ENCODE measurements around the gene PLEKHM2. TPM values are rescaled to one million over a fixed set of nuclear protein-coding genes. Genes with fewer than 3 reads are reported as not detected.

The PLEKHM2 gene
- total RNA-seq, 1 experiment from 2014 or later, result 41.8 TPM

- no peak overlapping the region for H3K4me2 ChIP-seq (ENCODE audit: low read depth, low read length, poor library complexity, severe bottlenecking)
- no peak for DNase-seq
- H3K27ac ChIP-seq (ENCODE audit: low read length), result no peak overlapping the region
- no peaks in the 10 kb centered on the region for H3K9me2 ChIP-seq (replicated peaks; ENCODE audit: insufficient read depth, low read length)
- no peak overlapping the region for H2AFZ ChIP-seq (ENCODE audit: low read length)
- H3K9ac ChIP-seq (ENCODE audit: low read length), result no peak overlapping the region
- H3K36me3 ChIP-seq (ENCODE audit: insufficient read depth, low read length), result no peaks in the 10 kb centered on the region; the same call in 1 of the 2 replicates
- H3K79me2 ChIP-seq (ENCODE audit: low read length), result peaks cover 9% of the 10 kb centered on the region
- H4K20me1 ChIP-seq (ENCODE audit: insufficient read depth, low read depth, low read length), result peaks cover 6% of the 10 kb centered on the region; the same call in 1 of the 2 replicates
- H3K27me3 ChIP-seq (ENCODE audit: low read length), result no peaks in the 10 kb centered on the region
- no peaks in the 10 kb centered on the region for H3K4me1 ChIP-seq (ENCODE audit: low read length)
- no peaks in the 10 kb centered on the region for H3K9me3 ChIP-seq (ENCODE audit: low read length)
- H3K4me3 ChIP-seq (ENCODE audit: low read length), result no peak overlapping the region
Observed at GRCh38 chr1:15719381-15720120, 35.4 kb downstream of the PLEKHM2 start.

- Histone ChIP-seq H3K4me2 (ENCODE audit: low read depth, low read length, poor library complexity, severe bottlenecking) (no peak overlapping the region), H3K9me3 (ENCODE audit: low read length) (no peaks in the 10 kb centered on the region), H3K9ac (ENCODE audit: low read length) (no peak overlapping the region), H3K9me2 (replicated peaks; ENCODE audit: insufficient read depth, low read length) (no peaks in the 10 kb centered on the region), H4K20me1 (ENCODE audit: insufficient read depth, low read depth, low read length) (0 out of 2 replicates have a peak, but pooled peaks cover under 1% of the 10 kb centered on the region), H2AFZ (ENCODE audit: low read length) (no peak overlapping the region), H3K4me1 (ENCODE audit: low read length) (no peaks in the 10 kb centered on the region), H3K79me2 (ENCODE audit: low read length) (no peaks in the 10 kb centered on the region), H3K4me3 (ENCODE audit: low read length) (no peak overlapping the region), H3K36me3 (ENCODE audit: insufficient read depth, low read length) (no peaks in the 10 kb centered on the region; the same call in 1 of the 2 replicates), H3K27ac (ENCODE audit: low read length) (no peak overlapping the region), H3K27me3 (ENCODE audit: low read length) (no peaks in the 10 kb centered on the region)
- no peak for DNase-seq
Observed at GRCh38 chr1:15720861-15721260, 36.7 kb downstream of the PLEKHM2 start.

GRCh38 chr1:15722411-15722810 lies 38.3 kb downstream of the PLEKHM2 start:
- H4K20me1 ChIP-seq (ENCODE audit: insufficient read depth, low read depth, low read length), result no peaks in the 10 kb centered on the region
- H3K9me2 ChIP-seq (replicated peaks; ENCODE audit: insufficient read depth, low read length), result no peaks in the 10 kb centered on the region
- no peak overlapping the region for H3K27ac ChIP-seq (ENCODE audit: low read length)
- H3K4me1 ChIP-seq (ENCODE audit: low read length), result no peaks in the 10 kb centered on the region
- no peaks in the 10 kb centered on the region for H3K9me3 ChIP-seq (ENCODE audit: low read length)
- H2AFZ ChIP-seq (ENCODE audit: low read length), result no peak overlapping the region
- no peaks in the 10 kb centered on the region for H3K27me3 ChIP-seq (ENCODE audit: low read length)
- no peaks in the 10 kb centered on the region for H3K79me2 ChIP-seq (ENCODE audit: low read length)
- no peak overlapping the region for H3K4me3 ChIP-seq (ENCODE audit: low read length)
- H3K9ac ChIP-seq (ENCODE audit: low read length), result no peak overlapping the region
- no peak for DNase-seq
- no peak overlapping the region for H3K4me2 ChIP-seq (ENCODE audit: low read depth, low read length, poor library complexity, severe bottlenecking)
- no peaks in the 10 kb centered on the region for H3K36me3 ChIP-seq (ENCODE audit: insufficient read depth, low read length)

- no peaks in the 10 kb centered on the region for H4K20me1 ChIP-seq (ENCODE audit: insufficient read depth, low read depth, low read length)
- no peak overlapping the region for H3K4me2 ChIP-seq (ENCODE audit: low read depth, low read length, poor library complexity, severe bottlenecking)
- no peaks in the 10 kb centered on the region for H3K9me3 ChIP-seq (ENCODE audit: low read length)
- no peak overlapping the region for H3K27ac ChIP-seq (ENCODE audit: low read length)
- no peak overlapping the region for H3K9ac ChIP-seq (ENCODE audit: low read length)
- DNase-seq, result no peak
- H3K27me3 ChIP-seq (ENCODE audit: low read length), result no peaks in the 10 kb centered on the region
- no peaks in the 10 kb centered on the region for H3K36me3 ChIP-seq (ENCODE audit: insufficient read depth, low read length)
- H3K9me2 ChIP-seq (replicated peaks; ENCODE audit: insufficient read depth, low read length), result no peaks in the 10 kb centered on the region
- no peak overlapping the region for H3K4me3 ChIP-seq (ENCODE audit: low read length)
- H3K79me2 ChIP-seq (ENCODE audit: low read length), result no peaks in the 10 kb centered on the region
- H3K4me1 ChIP-seq (ENCODE audit: low read length), result no peaks in the 10 kb centered on the region
- H2AFZ ChIP-seq (ENCODE audit: low read length), result no peak overlapping the region
Observed at GRCh38 chr1:15722836-15723532, 38.9 kb downstream of the PLEKHM2 start.

GRCh38 chr1:15723631-15724246 lies 39.6 kb downstream of the PLEKHM2 start:
- Histone ChIP-seq H3K27me3 (ENCODE audit: low read length) (no peaks in the 10 kb centered on the region), H3K9me2 (replicated peaks; ENCODE audit: insufficient read depth, low read length) (no peaks in the 10 kb centered on the region), H3K9me3 (ENCODE audit: low read length) (no peaks in the 10 kb centered on the region), H3K27ac (ENCODE audit: low read length) (no peak overlapping the region), H2AFZ (ENCODE audit: low read length) (no peak overlapping the region), H3K9ac (ENCODE audit: low read length) (no peak overlapping the region), H3K36me3 (ENCODE audit: insufficient read depth, low read length) (no peaks in the 10 kb centered on the region), H3K4me2 (ENCODE audit: low read depth, low read length, poor library complexity, severe bottlenecking) (no peak overlapping the region), H3K4me1 (ENCODE audit: low read length) (no peaks in the 10 kb centered on the region), H3K4me3 (ENCODE audit: low read length) (no peak overlapping the region), H4K20me1 (ENCODE audit: insufficient read depth, low read depth, low read length) (no peaks in the 10 kb centered on the region), H3K79me2 (ENCODE audit: low read length) (no peaks in the 10 kb centered on the region)
- no peak for DNase-seq

- Histone ChIP-seq H3K27me3 (ENCODE audit: low read length) (no peaks in the 10 kb centered on the region), H3K4me2 (ENCODE audit: low read depth, low read length, poor library complexity, severe bottlenecking) (no peak overlapping the region), H3K36me3 (ENCODE audit: insufficient read depth, low read length) (no peaks in the 10 kb centered on the region), H2AFZ (ENCODE audit: low read length) (no peak overlapping the region), H4K20me1 (ENCODE audit: insufficient read depth, low read depth, low read length) (no peaks in the 10 kb centered on the region), H3K9me2 (replicated peaks; ENCODE audit: insufficient read depth, low read length) (no peaks in the 10 kb centered on the region), H3K79me2 (ENCODE audit: low read length) (no peaks in the 10 kb centered on the region), H3K9me3 (ENCODE audit: low read length) (no peaks in the 10 kb centered on the region), H3K4me3 (ENCODE audit: low read length) (no peak overlapping the region), H3K4me1 (ENCODE audit: low read length) (no peaks in the 10 kb centered on the region), H3K9ac (ENCODE audit: low read length) (no peak overlapping the region), H3K27ac (ENCODE audit: low read length) (no peak overlapping the region)
- no peak for DNase-seq
Observed at GRCh38 chr1:15724949-15725880, 41.1 kb downstream of the PLEKHM2 start.

- H3K4me3 ChIP-seq (ENCODE audit: low read length), result no peak overlapping the region
- H3K27me3 ChIP-seq (ENCODE audit: low read length), result no peaks in the 10 kb centered on the region
- H3K4me1 ChIP-seq (ENCODE audit: low read length), result no peaks in the 10 kb centered on the region
- H3K9me3 ChIP-seq (ENCODE audit: low read length), result no peaks in the 10 kb centered on the region
- H2AFZ ChIP-seq (ENCODE audit: low read length), result no peak overlapping the region
- DNase-seq, result no peak
- no peaks in the 10 kb centered on the region for H3K79me2 ChIP-seq (ENCODE audit: low read length)
- no peaks in the 10 kb centered on the region for H4K20me1 ChIP-seq (ENCODE audit: insufficient read depth, low read depth, low read length)
- H3K9me2 ChIP-seq (replicated peaks; ENCODE audit: insufficient read depth, low read length), result no peaks in the 10 kb centered on the region
- no peak overlapping the region for H3K27ac ChIP-seq (ENCODE audit: low read length)
- H3K36me3 ChIP-seq (ENCODE audit: insufficient read depth, low read length), result no peaks in the 10 kb centered on the region
- no peak overlapping the region for H3K9ac ChIP-seq (ENCODE audit: low read length)
- no peak overlapping the region for H3K4me2 ChIP-seq (ENCODE audit: low read depth, low read length, poor library complexity, severe bottlenecking)
Observed at GRCh38 chr1:15726508-15726907, 42.4 kb downstream of the PLEKHM2 start.

Measured in Karpas-422 (cell line).